HG03439 (cell line): ENCODE results near the gene MCM5.
A peak's percentile ranks its signal among the peaks of the same experiment; 100 is the strongest.
"Not testable (repeated sequence)": the region's sequence is repeated elsewhere in the genome, so short reads cannot be mapped to it uniquely, and the experiment has no call there.

Experiments used
- ATAC-seq: cut with Tn5 transposase; IDR thresholded peaks from one replicate; pipeline ENCODE4 v1.9.1; 2021; ENCODE audit warnings: mild to moderate bottlenecking, moderate library complexity; ENCODE audit not compliant: unreplicated experiment

The MCM5 gene

GRCh38 chr22:35378621-35379020 lies 21.3 kb upstream of the MCM5 start:
- ATAC-seq = no peak

DNA sequence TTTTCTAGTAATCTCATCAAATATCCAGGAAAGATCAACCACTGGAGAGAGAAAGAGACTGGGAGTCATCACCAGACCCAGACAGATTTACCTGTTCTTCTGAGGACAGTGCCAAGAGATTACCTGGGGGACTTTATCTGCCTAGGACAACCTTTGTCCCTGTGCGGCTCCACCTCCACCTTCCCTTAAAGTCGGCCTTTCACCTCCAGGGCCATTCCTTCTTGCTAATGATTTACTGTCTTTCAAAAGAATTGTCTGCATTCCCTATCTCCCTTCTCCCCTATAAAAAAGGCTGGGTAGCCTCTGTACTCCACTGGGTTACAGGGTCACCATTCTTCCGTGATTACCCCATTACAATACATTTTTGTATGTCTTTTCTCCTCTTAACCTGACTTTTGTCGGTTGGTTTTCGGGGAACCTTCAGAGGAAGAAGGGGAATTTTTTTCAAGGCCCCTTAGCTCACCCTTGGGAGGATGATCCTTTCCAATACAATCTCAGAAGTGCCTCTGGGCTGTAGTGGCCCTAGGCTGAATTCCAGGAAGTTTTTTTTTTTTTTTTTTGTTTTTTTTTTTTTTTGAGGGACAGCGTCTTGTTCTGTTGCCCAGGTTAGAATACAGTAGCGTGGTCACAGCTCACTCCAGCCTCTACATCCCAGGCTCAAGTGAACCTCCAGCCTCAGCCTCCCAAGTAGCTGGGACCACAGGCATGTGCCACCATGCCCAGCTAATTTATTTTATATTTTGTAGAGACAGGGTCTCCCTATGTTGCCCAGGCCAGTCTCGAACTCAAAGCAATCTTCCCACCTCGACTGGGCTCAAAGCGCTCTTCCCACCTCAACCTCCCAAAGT lies 20.6 kb upstream of the MCM5 start:
- no peak for ATAC-seq

GRCh38 chr22:35380013-35380412 lies 19.9 kb upstream of the MCM5 start:
- ATAC-seq = no peak

GRCh38 chr22:35380537-35381423 lies 19.2 kb upstream of the MCM5 start, which contains the start of gene HMOX1:
Gene HMOX1, plus strand, starts transcription at chr22:35381096. Its CDS starts 78 bp downstream, at chr22:35381174.
- ATAC-seq = peak; percentile 64

GRCh38 chr22:35381424-35382009 lies 18.4 kb upstream of the MCM5 start:
- ATAC-seq = no peak

- ATAC-seq = no peak
Measured at GRCh38 chr22:35383679-35384071, 16.3 kb upstream of the MCM5 start.

- ATAC-seq = no peak
Measured at GRCh38 chr22:35384527-35384926, 15.4 kb upstream of the MCM5 start.

DNA sequence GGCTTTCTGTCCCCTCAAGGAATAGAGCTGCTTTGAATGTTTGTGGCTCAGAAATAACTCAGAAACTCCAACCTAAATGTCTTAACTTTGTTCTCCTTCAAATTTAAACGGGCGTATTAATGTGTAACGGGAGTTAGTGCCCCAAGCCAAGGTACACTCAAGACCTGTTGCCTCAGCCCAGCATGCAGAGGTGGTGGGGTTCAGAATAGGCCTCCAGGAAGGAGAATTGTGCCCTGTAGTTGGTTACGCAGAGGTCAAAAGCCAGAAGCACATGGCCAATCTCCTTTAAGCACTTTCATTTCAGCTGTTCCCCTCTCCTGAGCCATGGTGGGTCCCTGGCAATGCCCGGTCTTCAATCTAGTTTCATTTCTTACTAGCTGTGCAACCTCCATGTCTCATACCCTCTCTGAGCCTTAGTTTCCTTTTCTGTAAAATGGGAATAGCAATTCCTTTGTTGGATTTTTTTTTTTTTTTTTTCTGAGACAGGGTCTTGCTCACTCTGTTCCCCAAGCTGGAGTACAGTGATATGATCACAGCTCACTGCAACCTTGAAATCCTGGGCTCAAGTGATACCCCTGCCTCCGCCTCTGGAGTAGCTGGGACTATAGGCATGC lies 14.9 kb upstream of the MCM5 start:
- ATAC-seq = no peak

- no peak for ATAC-seq
Measured at GRCh38 chr22:35386670-35387288, 13.2 kb upstream of the MCM5 start.

GRCh38 chr22:35390933-35391332 lies 9.0 kb upstream of the MCM5 start:
- no peak for ATAC-seq

DNA sequence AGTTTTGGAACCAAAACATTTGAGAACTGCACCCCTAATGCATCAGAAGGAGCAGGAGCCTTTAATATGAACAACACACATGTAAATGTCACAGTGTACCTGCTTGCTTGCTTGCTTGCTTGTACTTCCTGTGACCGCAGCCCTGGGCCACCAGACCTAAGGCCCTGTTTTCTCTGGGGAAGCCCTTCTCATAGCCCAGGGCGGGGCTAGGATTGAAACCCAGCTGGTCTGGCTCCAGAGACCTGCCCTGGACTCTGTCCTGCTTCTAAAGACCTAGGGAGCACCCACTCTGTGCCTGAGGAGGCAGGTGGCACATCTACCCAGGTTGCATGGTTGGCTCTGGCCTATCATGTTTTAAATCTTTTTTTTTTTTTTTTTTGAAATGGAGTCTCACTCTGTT lies 7.6 kb upstream of the MCM5 start:
- no peak for ATAC-seq

DNA sequence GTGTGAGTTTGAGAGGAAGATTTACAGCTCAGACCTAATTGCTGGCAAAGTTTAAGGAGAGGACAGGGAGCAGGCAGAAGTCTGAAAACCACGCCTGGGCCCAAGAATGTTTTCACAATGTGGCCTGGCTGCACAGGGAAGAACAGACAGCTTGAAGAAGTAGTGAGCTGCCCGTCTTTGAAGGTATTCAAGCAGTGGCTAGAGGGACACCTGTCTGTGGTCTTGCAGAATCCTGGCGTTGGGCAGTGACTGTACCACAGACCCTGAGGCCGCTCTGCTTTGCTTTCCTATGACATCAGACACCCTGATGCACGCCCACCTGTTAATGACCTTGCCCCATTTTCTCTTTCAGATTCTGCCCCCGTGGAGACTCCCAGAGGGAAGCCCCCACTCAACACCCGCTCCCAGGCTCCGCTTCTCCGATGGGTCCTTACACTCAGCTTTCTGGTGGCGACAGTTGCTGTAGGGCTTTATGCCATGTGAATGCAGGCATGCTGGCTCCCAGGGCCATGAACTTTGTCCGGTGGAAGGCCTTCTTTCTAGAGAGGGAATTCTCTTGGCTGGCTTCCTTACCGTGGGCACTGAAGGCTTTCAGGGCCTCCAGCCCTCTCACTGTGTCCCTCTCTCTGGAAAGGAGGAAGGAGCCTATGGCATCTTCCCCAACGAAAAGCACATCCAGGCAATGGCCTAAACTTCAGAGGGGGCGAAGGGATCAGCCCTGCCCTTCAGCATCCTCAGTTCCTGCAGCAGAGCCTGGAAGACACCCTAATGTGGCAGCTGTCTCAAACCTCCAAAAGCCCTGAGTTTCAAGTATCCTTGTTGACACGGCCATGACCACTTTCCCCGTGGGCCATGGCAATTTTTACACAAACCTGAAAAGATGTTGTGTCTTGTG lies 6.6 kb upstream of the MCM5 start:
- ATAC-seq = no peak

DNA sequence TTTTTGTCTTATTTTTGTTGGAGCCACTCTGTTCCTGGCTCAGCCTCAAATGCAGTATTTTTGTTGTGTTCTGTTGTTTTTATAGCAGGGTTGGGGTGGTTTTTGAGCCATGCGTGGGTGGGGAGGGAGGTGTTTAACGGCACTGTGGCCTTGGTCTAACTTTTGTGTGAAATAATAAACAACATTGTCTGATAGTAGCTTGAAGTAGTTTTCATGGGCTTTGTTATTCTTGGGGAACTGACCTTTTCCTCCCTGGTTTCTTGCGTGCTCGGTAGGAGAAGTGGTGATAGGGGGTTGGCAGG lies 6.0 kb upstream of the MCM5 start:
- no peak for ATAC-seq

- no peak for ATAC-seq
Measured at GRCh38 chr22:35394810-35395563, 5.0 kb upstream of the MCM5 start.

DNA sequence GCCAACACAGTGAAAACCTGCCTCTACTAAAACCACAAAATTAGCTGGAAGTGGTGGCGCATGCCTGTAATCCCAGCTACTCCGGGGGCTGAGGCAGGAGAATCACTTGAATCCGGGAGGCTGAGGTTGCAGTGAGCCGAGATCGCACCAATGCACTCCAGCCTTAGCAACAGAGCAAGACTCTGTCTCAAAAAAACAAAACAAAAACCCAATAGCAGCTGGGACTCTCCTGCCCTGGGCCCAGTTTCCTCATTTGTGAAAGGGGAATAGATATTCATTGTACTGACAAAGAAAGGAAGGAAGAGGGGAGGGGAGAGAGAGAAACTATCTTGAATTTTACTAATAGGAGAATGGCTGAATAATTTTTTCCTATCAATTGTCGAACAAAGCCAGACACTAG lies 3.3 kb upstream of the MCM5 start:
- not testable (repeated sequence) for ATAC-seq

- ATAC-seq = no peak
Measured at GRCh38 chr22:35397095-35397904, 2.6 kb upstream of the MCM5 start.

- no peak for ATAC-seq
Measured at GRCh38 chr22:35398591-35398973, 1.4 kb upstream of the MCM5 start.

GRCh38 chr22:35399114-35399677 lies 744 bp upstream of the MCM5 start:
- ATAC-seq = no peak
